Lower leg skin (tissue), 3 donors: ENCODE data around the gene TMTC2.

Experiments
- CTCF ChIP-seq, 3 donors: fragments of 450-650 bp; IDR thresholded peaks; one replicate each; pipeline ENCODE4 v1.5.1; 2016; ENCODE audit warnings: antibody characterized with exemption in 3 of 3, mild to moderate bottlenecking in 3 of 3, moderate library complexity in 2 of 3
- POLR2A ChIP-seq, 2 donors: fragments of 450-650 bp; IDR thresholded peaks; one replicate each; pipeline ENCODE4 v1.6.1; 2016 to 2017; ENCODE audit warnings: antibody characterized with exemption in 2 of 2, mild to moderate bottlenecking in 1 of 2, moderate library complexity in 1 of 2

- TF ChIP-seq CTCF (IDR thresholded peaks at IDR 0.05) (no peak), POLR2A (IDR thresholded peaks at IDR 0.05) (no peak)
These were observed 42.0 kb downstream of the TMTC2 start for GRCh38 chr12:82728710-82729109.
